B cell (primary cell): Measurements from ENCODE around the gene SPRED2.

Source experiments
- EZH2 ChIP-seq: IDR thresholded peaks from 2 replicates; pipeline ENCODE4 v1.6.1; 2012; ENCODE audit warnings: borderline replicate concordance, low read depth, mild to moderate bottlenecking, moderate library complexity, low read length; ENCODE audit not compliant: insufficient read depth, poor library complexity, severe bottlenecking
- TF ChIP-seq, protein P1 (sequence below): fragments of 200-600 bp; IDR thresholded peaks from one replicate; pipeline ENCODE4 v1.8.0; 2022; ENCODE audit warnings: antibody characterized with exemption, mild to moderate bottlenecking

DNA sequence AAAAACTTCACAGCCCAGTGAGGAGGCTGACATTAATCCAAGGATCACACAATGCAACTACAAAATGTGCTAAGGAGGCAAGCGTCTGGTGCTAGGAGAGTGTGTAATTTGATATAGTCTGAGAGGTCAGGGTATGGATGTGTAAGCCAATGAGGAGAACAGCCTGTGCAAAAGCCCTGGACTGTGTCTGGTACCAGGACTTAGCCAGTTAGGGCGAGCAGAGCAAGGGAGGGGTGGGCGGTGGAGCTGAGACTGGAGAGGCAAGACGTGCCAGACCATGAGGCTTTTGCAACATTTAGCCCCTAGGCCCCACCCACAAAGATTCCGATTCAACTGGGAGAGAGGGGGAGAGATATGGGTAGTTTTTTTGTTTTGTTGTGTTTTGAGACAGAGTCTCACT lies 33.5 kb upstream of the SPRED2 start:
- TF ChIP-seq, protein P1, sequence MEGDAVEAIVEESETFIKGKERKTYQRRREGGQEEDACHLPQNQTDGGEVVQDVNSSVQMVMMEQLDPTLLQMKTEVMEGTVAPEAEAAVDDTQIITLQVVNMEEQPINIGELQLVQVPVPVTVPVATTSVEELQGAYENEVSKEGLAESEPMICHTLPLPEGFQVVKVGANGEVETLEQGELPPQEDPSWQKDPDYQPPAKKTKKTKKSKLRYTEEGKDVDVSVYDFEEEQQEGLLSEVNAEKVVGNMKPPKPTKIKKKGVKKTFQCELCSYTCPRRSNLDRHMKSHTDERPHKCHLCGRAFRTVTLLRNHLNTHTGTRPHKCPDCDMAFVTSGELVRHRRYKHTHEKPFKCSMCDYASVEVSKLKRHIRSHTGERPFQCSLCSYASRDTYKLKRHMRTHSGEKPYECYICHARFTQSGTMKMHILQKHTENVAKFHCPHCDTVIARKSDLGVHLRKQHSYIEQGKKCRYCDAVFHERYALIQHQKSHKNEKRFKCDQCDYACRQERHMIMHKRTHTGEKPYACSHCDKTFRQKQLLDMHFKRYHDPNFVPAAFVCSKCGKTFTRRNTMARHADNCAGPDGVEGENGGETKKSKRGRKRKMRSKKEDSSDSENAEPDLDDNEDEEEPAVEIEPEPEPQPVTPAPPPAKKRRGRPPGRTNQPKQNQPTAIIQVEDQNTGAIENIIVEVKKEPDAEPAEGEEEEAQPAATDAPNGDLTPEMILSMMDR = no peak
- TF ChIP-seq EZH2 = no peak
